GM18505 (cell line): Measurements from ENCODE around the gene HOXC4.
A peak's percentile ranks its signal among the peaks of the same experiment; 100 is the strongest.

Experiments used
- ATAC-seq: cut with Tn5 transposase; IDR thresholded peaks from one replicate; pipeline ENCODE4 v1.9.1; 2021; ENCODE audit not compliant: unreplicated experiment
- POLR2A ChIP-seq: IDR thresholded peaks from 4 replicates; pipeline ENCODE4 v1.6.1; 2011; ENCODE audit warnings: borderline replicate concordance; ENCODE audit not compliant: insufficient read depth, insufficient read length; ENCODE audit errors: extremely low read depth

Gene HOXC4

GRCh38 chr12:54053751-54054741 is at the start of gene HOXC4:
TSS of gene HOXC4 (plus strand) at chr12:54053835. CDS start at chr12:54053923, 88 bp downstream.
- peak; percentile 20 for ATAC-seq
- no peak for TF ChIP-seq POLR2A

GRCh38 chr12:54004063-54004840 is 49.4 kb upstream of the HOXC4 start:
- no peak for ATAC-seq
- TF ChIP-seq POLR2A, result no peak

GRCh38 chr12:54004841-54005530 is 48.6 kb upstream of the HOXC4 start:
- TF ChIP-seq POLR2A, result no peak
- no peak for ATAC-seq

GRCh38 chr12:54005531-54005852 is 48.1 kb upstream of the HOXC4 start:
- no peak for TF ChIP-seq POLR2A
- ATAC-seq, result no peak

- ATAC-seq, result peak; percentile 64
- no peak for TF ChIP-seq POLR2A
These were observed 47.6 kb upstream of the HOXC4 start for GRCh38 chr12:54005853-54006558.

GRCh38 chr12:54006559-54007220 is 46.9 kb upstream of the HOXC4 start:
- no peak for ATAC-seq
- TF ChIP-seq POLR2A, result no peak

- no peak for ATAC-seq
- no peak for TF ChIP-seq POLR2A
These were observed 45.9 kb upstream of the HOXC4 start for GRCh38 chr12:54007538-54008259.

GRCh38 chr12:54008260-54008552 is 45.4 kb upstream of the HOXC4 start:
- no peak for ATAC-seq
- no peak for TF ChIP-seq POLR2A

- TF ChIP-seq POLR2A, result no peak
These were observed 44.2 kb upstream of the HOXC4 start for GRCh38 chr12:54009171-54010052.

GRCh38 chr12:54010053-54010971 is 43.3 kb upstream of the HOXC4 start:
- TF ChIP-seq POLR2A, result no peak

More at GRCh38 chr12:54009171-54010052, 44.2 kb upstream of the HOXC4 start:
- no peak for ATAC-seq

More at GRCh38 chr12:54010053-54010971, 43.3 kb upstream of the HOXC4 start:
- ATAC-seq, result no peak
